Upper lobe of left lung (tissue), 6 donors: ENCODE results near the gene CSNK1G1. TPM values are rescaled to one million over a fixed set of nuclear protein-coding genes. Genes with fewer than 3 reads are reported as not detected.

Source experiments
- ATAC-seq, 2 donors: fragments of 200-7000 bp; cut with Tn5 transposase; one replicate each; pipeline ENCODE4 v1.9.1; 2022; ENCODE audit warnings: mild to moderate bottlenecking in 2 of 2, moderate library complexity in 2 of 2; ENCODE audit not compliant: low FRiP score in 2 of 2
- DNase-seq, 2 donors: peaks; one replicate each; pipeline ENCODE4 v3.0.0-alpha.2; 2019 to 2020
- H3K27ac ChIP-seq, 4 donors: fragments of 200-600 bp; sonication (generic); one replicate each; pipeline ENCODE4 v1.5.1; 2016 to 2019
- H3K27me3 ChIP-seq, 4 donors: fragments of 200-600 bp; sonication (generic); one replicate each; pipeline ENCODE4 v1.5.1; 2017 to 2019
- H3K36me3 ChIP-seq, 4 donors: fragments of 200-600 bp; sonication (generic); one replicate each; pipeline ENCODE4 v1.5.1; 2016 to 2019
- H3K4me1 ChIP-seq, 4 donors: fragments of 200-600 bp; sonication (generic); one replicate each; pipeline ENCODE4 v1.5.1; 2018 to 2019
- H3K4me3 ChIP-seq, 4 donors: fragments of 200-600 bp; sonication (generic); one replicate each; pipeline ENCODE4 v1.5.1; 2017 to 2019; ENCODE audit warnings: mild to moderate bottlenecking in 2 of 4, moderate library complexity in 1 of 4
- H3K9me3 ChIP-seq, 4 donors: fragments of 200-600 bp; sonication (generic); one replicate each; pipeline ENCODE4 v1.5.1; 2018 to 2019
- EP300 ChIP-seq, 4 donors: sonication (generic); formaldehyde crosslinking; IDR thresholded peaks; one replicate each; pipeline ENCODE4 v1.5.1; 2017; ENCODE audit warnings: antibody characterized with exemption in 4 of 4, control low read depth in 2 of 4
- POLR2A ChIP-seq, 4 donors: fragments of 450-650 bp; IDR thresholded peaks; one replicate each; pipeline ENCODE4 v1.5.1; 2016 to 2017; ENCODE audit warnings: antibody characterized with exemption in 4 of 4, mild to moderate bottlenecking in 2 of 4
- POLR2AphosphoS5 ChIP-seq, 2 donors: sonication (generic); formaldehyde crosslinking; IDR thresholded peaks; one replicate each; pipeline ENCODE4 v1.5.1; 2017; ENCODE audit warnings: antibody characterized with exemption in 2 of 2
- WGBS, 2 donors: methylation state at CpG; one replicate each; pipeline ENCODE4 v1.1.5; 2017 to 2018; 5-methylcytosine and 5-hydroxymethylcytosine counted together
- total RNA-seq, 6 donors: library from RNA; depleted of rRNA in 4 of 6; stranded (reverse); fragments of >200 nt in 4 of 6; gene quantifications; one replicate each; pipeline versions ENCODE4 v1.1.0 to v1.2.1, GENCODE V29; 2016 to 2021
- TF ChIP-seq, protein P1 (sequence below), 6 experiments: fragments of 450-650 bp in 4 of 6; fragments of 200-600 bp in 2 of 6; sonication (generic) in 2 of 6; IDR thresholded peaks; one replicate each; pipeline ENCODE4 v1.5.1; 2016 to 2019; ENCODE audit warnings: antibody characterized with exemption in 6 of 6
- donor health status: DM: no; HTN: no; CAD: no; lungs with moderate emphysema.
- donor health status: DM: no; HTN: yes; CAD: no; lungs with severe emphysema.

The CSNK1G1 gene
- total RNA-seq, 6 donors from 2014 or later: 14.8 to 49.6 (median 19.6) TPM

DNA sequence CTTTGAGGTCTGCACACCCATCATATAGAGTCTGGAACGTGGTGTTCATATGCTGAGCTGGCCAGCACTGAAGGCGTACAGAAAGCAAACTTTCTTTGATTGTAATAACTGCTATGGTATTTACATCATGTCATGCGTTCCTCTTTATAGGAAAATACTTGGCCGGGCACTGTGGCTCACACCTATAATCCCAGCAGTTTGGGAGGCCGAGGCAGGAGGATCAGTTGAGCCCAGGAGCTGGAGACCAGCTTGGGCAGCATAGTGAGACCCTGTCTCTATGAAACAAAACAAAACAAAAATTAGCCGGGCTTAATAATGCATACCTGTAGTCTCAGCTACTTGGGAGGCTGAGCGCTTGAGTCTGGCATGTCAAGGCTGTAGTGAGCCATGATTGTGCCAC, 207.8 kb downstream of the CSNK1G1 start:
- no peaks in the 10 kb centered on the region for H3K9me3 ChIP-seq
- no peak overlapping the region for H3K4me3 ChIP-seq
- no peak overlapping the region for H3K27ac ChIP-seq
- H3K4me1 ChIP-seq: peaks cover 21 to 34% (median 27%) of the 10 kb centered on the region in 4 donors
- DNase-seq (no peak), ATAC-seq (no peak)
- peaks cover 3 to 33% (median 15%) of the 10 kb centered on the region in 4 donors for H3K36me3 ChIP-seq
- TF ChIP-seq POLR2A (IDR thresholded peaks at IDR 0.05): no peak
- TF ChIP-seq POLR2AphosphoS5 (IDR thresholded peaks at IDR 0.05): no peak
- TF ChIP-seq, protein P1, sequence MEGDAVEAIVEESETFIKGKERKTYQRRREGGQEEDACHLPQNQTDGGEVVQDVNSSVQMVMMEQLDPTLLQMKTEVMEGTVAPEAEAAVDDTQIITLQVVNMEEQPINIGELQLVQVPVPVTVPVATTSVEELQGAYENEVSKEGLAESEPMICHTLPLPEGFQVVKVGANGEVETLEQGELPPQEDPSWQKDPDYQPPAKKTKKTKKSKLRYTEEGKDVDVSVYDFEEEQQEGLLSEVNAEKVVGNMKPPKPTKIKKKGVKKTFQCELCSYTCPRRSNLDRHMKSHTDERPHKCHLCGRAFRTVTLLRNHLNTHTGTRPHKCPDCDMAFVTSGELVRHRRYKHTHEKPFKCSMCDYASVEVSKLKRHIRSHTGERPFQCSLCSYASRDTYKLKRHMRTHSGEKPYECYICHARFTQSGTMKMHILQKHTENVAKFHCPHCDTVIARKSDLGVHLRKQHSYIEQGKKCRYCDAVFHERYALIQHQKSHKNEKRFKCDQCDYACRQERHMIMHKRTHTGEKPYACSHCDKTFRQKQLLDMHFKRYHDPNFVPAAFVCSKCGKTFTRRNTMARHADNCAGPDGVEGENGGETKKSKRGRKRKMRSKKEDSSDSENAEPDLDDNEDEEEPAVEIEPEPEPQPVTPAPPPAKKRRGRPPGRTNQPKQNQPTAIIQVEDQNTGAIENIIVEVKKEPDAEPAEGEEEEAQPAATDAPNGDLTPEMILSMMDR (IDR thresholded peaks at IDR 0.05): no peak
- TF ChIP-seq EP300 (IDR thresholded peaks at IDR 0.05): no peak
- WGBS, 2 donors: 86% methylated on average over 7 of the region's 7 CpGs
- H3K27me3 ChIP-seq: peaks cover 0 to 19% (median 10%) of the 10 kb centered on the region in 4 donors

GRCh38 chr15:64146885-64147681, 208.9 kb downstream of the CSNK1G1 start:
- peaks cover 11 to 23% (median 16%) of the 10 kb centered on the region in 4 donors for H3K4me1 ChIP-seq
- no peak overlapping the region for H3K27ac ChIP-seq
- WGBS, 2 donors: 77 to 82% methylated on average over 12 to 26 of the region's 26 CpGs
- DNase-seq (peak in 1 of 2 donors; percentile 68), ATAC-seq (no peak)
- TF ChIP-seq, protein P1 (IDR thresholded peaks at IDR 0.05): no peak
- TF ChIP-seq EP300 (IDR thresholded peaks at IDR 0.05): no peak
- no peak for TF ChIP-seq POLR2A (IDR thresholded peaks at IDR 0.05)
- no peak for TF ChIP-seq POLR2AphosphoS5 (IDR thresholded peaks at IDR 0.05)
- H3K36me3 ChIP-seq: peaks cover 3 to 43% (median 23%) of the 10 kb centered on the region in 4 donors
- peaks cover 0 to 9% (median 6%) of the 10 kb centered on the region in 4 donors for H3K27me3 ChIP-seq
- no peaks in the 10 kb centered on the region for H3K9me3 ChIP-seq
- H3K4me3 ChIP-seq: no peak overlapping the region

DNA sequence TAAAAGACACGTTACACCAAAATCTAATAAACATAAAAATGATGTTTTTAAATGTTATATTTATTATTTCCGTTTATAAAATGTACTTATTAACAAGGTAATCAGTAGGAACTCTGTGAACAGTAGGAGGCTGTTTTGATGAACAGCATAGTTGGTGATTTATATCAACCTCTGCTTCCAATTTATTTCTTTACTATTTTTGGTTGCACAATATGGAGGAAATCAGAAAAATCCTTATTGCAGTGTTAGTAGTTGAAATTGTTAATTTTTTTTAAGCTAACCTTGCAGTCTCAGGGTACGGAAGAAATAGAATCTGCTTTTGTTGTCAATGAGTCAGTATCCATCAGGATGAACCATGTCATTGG, 209.5 kb downstream of the CSNK1G1 start:
- Histone ChIP-seq H3K4me1 (peaks cover 6 to 17% (median 10%) of the 10 kb centered on the region in 4 donors), H3K27me3 (peaks cover 0 to 3% (median under 1%) of the 10 kb centered on the region in 4 donors), H3K27ac (no peak overlapping the region), H3K36me3 (peaks cover 3 to 49% (median 27%) of the 10 kb centered on the region in 4 donors), H3K4me3 (no peak overlapping the region), H3K9me3 (no peaks in the 10 kb centered on the region)
- TF ChIP-seq POLR2A (IDR thresholded peaks at IDR 0.05) (no peak), EP300 (IDR thresholded peaks at IDR 0.05) (no peak), POLR2AphosphoS5 (IDR thresholded peaks at IDR 0.05) (no peak)
- TF ChIP-seq, protein P1 (IDR thresholded peaks at IDR 0.05): no peak
- DNase-seq (no peak), ATAC-seq (no peak)
- WGBS, 2 donors: 85 to 87% methylated on average over 3 of the region's 3 CpGs

DNA sequence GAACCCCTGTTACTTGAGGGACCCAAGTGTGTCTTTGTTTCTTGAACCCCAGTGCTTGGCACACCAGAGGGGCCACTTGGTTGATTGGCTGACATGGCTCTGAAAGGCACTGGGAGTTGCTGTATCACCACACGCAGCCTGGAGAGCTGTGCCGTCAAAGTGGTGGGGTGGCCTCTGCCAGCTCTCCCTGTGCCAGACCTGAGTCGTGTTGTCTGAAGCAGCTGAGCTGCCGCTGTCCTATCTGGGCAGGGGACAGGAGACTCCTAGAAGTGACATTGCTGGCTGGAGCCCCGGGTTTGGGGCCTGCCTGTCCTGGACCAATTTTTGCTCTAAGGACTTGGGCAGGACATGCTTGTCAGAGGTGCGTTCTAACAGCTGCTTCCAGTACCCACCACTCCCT, 209.9 kb downstream of the CSNK1G1 start:
- H3K9me3 ChIP-seq: no peaks in the 10 kb centered on the region
- H3K4me3 ChIP-seq: no peak overlapping the region
- ATAC-seq (no peak), DNase-seq (no peak)
- H3K27ac ChIP-seq: no peak overlapping the region
- WGBS, 2 donors: 78 to 90% methylated on average over 2 to 6 of the region's 6 CpGs
- no peaks in the 10 kb centered on the region for H3K27me3 ChIP-seq
- TF ChIP-seq EP300 (IDR thresholded peaks at IDR 0.05) (no peak), POLR2AphosphoS5 (IDR thresholded peaks at IDR 0.05) (no peak), POLR2A (IDR thresholded peaks at IDR 0.05) (no peak)
- TF ChIP-seq, protein P1 (IDR thresholded peaks at IDR 0.05): no peak
- H3K36me3 ChIP-seq: peaks cover 3 to 54% (median 31%) of the 10 kb centered on the region in 4 donors
- H3K4me1 ChIP-seq: peaks cover 1 to 13% (median 6%) of the 10 kb centered on the region in 4 donors
